A673 (cell line): ENCODE results near the gene DNAH1.

Experiments
- CTCF ChIP-seq: fragments of 300-800, 200-600 bp; sonication (generic); conservative IDR thresholded peaks from 2 replicates; pipeline ENCODE4 v1.5.1; 2017; ENCODE audit warnings: low read depth, mild to moderate bottlenecking, antibody characterized with exemption, low read length, moderate library complexity, mixed read lengths
- EZH2 ChIP-seq: fragments of 200-600 bp; sonication (generic); IDR thresholded peaks from 2 replicates; pipeline ENCODE4 v1.6.1; 2017; ENCODE audit warnings: borderline replicate concordance, low read depth, mild to moderate bottlenecking, mixed read lengths, antibody characterized with exemption, low read length; ENCODE audit not compliant: poor library complexity, severe bottlenecking

- TF ChIP-seq CTCF (no peak), EZH2 (no peak)
Observed at GRCh38 chr3:52286777-52287110, 29.4 kb upstream of the DNAH1 start.
